GM12864 (cell line): Measurements from ENCODE around the gene SYT9.

Experiments used
- DNase-seq: peaks from one replicate; pipeline ENCODE4 v3.0.0-alpha.2; 2011; ENCODE audit warnings: low read depth
- H3K4me3 ChIP-seq: 2 replicates; pipeline ENCODE4 v1.5.1; 2011; ENCODE audit warnings: mild to moderate bottlenecking, low read depth, low read length, control low read depth
- TF ChIP-seq, protein P1 (sequence below): IDR thresholded peaks from 2 replicates; pipeline ENCODE4 v1.5.1; 2011; ENCODE audit warnings: low read depth, mild to moderate bottlenecking, moderate library complexity, low read length, control low read depth, inconsistent platforms; ENCODE audit errors: missing control alignments

Gene SYT9

GRCh38 chr11:7444091-7444981, 192.6 kb downstream of the SYT9 start:
- DNase-seq, result no peak
- TF ChIP-seq, protein P1, sequence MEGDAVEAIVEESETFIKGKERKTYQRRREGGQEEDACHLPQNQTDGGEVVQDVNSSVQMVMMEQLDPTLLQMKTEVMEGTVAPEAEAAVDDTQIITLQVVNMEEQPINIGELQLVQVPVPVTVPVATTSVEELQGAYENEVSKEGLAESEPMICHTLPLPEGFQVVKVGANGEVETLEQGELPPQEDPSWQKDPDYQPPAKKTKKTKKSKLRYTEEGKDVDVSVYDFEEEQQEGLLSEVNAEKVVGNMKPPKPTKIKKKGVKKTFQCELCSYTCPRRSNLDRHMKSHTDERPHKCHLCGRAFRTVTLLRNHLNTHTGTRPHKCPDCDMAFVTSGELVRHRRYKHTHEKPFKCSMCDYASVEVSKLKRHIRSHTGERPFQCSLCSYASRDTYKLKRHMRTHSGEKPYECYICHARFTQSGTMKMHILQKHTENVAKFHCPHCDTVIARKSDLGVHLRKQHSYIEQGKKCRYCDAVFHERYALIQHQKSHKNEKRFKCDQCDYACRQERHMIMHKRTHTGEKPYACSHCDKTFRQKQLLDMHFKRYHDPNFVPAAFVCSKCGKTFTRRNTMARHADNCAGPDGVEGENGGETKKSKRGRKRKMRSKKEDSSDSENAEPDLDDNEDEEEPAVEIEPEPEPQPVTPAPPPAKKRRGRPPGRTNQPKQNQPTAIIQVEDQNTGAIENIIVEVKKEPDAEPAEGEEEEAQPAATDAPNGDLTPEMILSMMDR, result no peak
- H3K4me3 ChIP-seq, result no peak overlapping the region

- no peak for DNase-seq
- TF ChIP-seq, protein P1, result no peak
- no peak overlapping the region for H3K4me3 ChIP-seq
Measured at GRCh38 chr11:7445564-7445963, 193.9 kb downstream of the SYT9 start.

- DNase-seq, result no peak
- no peak overlapping the region for H3K4me3 ChIP-seq
- TF ChIP-seq, protein P1, result peak; percentile 13
Measured at GRCh38 chr11:7448201-7448600, 196.5 kb downstream of the SYT9 start.

DNA sequence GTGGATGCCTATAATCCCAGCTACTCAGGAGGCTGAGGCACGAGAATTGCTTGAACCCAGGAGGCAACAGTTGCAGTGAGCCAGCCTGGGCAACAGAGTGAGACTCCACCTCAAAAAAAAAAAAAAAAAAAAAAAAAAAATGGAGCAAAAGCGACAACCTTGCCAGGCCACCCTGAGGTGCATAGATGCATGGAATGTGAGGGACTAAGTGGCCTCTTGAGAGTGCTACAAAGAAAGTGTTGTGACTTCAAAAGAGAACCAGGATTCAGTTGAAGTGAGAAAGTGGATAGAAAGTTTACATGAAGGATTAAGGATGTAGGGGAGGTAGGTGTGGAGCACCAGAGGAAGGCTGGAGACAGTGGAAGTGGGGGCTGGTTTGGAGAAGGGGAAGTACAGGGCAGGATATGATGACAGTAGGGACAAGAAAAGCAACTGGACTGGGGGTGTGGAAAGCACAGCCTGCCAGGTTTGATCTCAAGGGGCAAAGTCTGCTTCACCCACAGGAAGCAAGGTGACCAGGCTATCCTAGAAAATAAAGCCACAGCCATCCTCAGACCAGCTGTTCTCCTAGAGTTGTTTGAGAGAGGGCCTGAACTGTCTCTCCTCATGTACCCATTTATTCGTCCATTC, 197.6 kb downstream of the SYT9 start:
- TF ChIP-seq, protein P1, result no peak
- DNase-seq, result no peak
- H3K4me3 ChIP-seq, result no peak overlapping the region

DNA sequence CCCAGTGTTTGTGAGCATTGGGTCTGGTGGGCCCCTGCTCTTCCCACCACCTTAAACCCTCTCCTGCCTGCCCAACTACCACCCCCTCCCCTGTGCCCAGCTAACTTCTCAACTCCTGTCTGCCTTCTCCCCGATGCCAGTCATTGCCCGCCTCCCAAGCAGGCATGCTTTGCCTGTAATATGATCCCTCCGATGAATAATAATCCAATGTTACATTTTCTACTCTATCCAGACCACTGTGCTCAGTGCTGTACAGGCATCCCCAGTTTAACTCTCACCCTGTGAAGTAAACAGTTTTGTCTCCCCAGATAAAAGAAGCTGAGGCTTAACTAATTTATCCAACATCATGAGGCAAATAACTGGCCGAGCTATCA, 198.1 kb downstream of the SYT9 start:
- TF ChIP-seq, protein P1, result no peak
- no peak for DNase-seq
- no peak overlapping the region for H3K4me3 ChIP-seq

DNA sequence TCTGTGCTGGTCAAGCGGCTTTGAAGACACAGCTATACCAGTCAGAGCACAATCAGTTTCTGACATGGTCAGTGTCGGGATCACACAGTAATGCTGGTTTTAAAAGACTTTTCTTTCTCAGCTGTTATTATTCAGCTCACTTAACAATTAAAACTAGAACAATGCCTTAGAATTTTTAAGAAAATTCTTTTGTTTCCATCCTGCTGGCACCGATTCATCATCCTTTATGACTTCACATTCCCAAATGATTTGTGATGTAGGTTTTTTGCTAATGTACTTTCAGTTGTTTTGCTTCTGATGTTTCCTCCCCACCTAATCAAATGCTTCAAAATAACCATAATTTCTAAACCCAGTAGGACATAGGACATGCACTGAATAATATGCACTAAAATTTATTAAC, 199.1 kb downstream of the SYT9 start:
- no peak for DNase-seq
- TF ChIP-seq, protein P1, result no peak
- no peak overlapping the region for H3K4me3 ChIP-seq

DNA sequence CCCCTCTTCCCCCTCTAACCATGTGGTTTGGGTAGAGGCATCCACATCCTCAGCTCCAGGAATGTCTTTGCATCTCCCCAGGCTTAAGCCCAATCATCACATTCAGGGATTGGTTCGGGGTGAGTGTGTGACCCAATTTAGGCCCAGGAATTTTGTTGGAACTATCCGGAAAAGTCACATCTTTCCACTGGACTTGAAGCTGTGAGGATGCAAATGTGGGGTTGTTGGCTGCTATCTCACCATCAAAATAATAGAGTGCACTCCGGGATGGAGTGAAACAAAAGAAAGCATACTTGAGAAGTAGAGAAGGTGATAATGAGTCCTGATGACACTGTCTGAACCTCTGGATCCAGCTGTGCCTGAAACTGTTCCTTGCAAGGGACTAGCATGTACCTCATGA, 199.8 kb downstream of the SYT9 start:
- no peak for DNase-seq
- TF ChIP-seq, protein P1, result no peak
- no peak overlapping the region for H3K4me3 ChIP-seq
